DOHH2 (cell line): ENCODE results near the gene CLCN3.

Experiments
- EZH2phosphoT487 ChIP-seq: fragments of 200-600 bp; sonication (generic); IDR thresholded peaks from 2 replicates; pipeline ENCODE4 v1.6.1; 2017; ENCODE audit warnings: borderline replicate concordance, mild to moderate bottlenecking, antibody characterized with exemption, low read length, moderate library complexity, mixed read lengths
- TF ChIP-seq, protein P1 (sequence below): fragments of 200-600 bp; sonication (generic); IDR thresholded peaks from one replicate; pipeline ENCODE4 v1.5.1; 2014; ENCODE audit warnings: antibody characterized with exemption, mild to moderate bottlenecking, low read depth, low read length; ENCODE audit not compliant: poor library complexity, severe bottlenecking

DNA sequence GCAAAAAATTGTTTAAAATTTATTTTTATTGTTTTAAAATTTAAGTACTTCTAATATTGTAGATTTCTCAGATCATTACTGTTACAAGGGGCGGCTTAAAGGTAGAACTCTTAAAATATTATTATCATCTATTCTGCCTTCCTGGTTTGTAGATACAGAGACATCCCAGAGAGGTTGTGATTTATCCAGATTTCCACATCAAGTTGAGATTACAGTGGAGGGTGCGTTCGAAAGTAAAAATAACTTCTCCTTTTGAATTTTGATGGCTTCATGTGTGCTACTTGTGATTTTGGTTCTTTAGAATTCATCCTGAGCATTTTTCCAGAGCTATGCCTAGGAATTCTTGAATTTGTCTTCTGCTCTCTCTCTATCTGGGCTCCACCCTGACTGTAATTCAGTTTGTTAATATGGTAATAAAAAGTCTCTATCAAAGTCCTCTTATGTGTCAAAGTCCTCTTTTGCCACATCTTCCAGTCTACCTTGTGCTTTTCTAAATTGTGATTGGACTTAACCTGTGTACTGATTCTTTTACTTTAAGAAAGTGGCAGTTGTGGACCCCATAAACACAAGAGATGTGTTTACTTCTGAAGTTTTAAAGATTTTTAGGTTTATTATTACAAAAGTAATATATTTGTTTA, 37.2 kb downstream of the CLCN3 start:
- TF ChIP-seq, protein P1, sequence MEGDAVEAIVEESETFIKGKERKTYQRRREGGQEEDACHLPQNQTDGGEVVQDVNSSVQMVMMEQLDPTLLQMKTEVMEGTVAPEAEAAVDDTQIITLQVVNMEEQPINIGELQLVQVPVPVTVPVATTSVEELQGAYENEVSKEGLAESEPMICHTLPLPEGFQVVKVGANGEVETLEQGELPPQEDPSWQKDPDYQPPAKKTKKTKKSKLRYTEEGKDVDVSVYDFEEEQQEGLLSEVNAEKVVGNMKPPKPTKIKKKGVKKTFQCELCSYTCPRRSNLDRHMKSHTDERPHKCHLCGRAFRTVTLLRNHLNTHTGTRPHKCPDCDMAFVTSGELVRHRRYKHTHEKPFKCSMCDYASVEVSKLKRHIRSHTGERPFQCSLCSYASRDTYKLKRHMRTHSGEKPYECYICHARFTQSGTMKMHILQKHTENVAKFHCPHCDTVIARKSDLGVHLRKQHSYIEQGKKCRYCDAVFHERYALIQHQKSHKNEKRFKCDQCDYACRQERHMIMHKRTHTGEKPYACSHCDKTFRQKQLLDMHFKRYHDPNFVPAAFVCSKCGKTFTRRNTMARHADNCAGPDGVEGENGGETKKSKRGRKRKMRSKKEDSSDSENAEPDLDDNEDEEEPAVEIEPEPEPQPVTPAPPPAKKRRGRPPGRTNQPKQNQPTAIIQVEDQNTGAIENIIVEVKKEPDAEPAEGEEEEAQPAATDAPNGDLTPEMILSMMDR: no peak
- no peak for TF ChIP-seq EZH2phosphoT487
